Natural killer cell (primary cell): ENCODE measurements around the gene CCR5AS.

Experiments
- ATAC-seq, 3 donors: fragments of 150-1000 bp in 2 of 3; fragments of 200-7000 bp in 1 of 3; cut with Tn5 transposase; 1 replicate in 1 of 3; 2 replicates in 2 of 3; pipeline ENCODE4 v1.10.0; 2021; ENCODE audit warnings: mild to moderate bottlenecking in 2 of 3, moderate library complexity in 2 of 3
- DNase-seq, 2 donors: peaks; one replicate each; pipeline versions ENCODE4 v3.0.0 to v3.0.0-alpha.2; 2013 to 2021; ENCODE audit warnings: mixed read lengths in 1 of 2
- H3K27ac ChIP-seq: one replicate; pipeline ENCODE4 v1.5.1; 2013; ENCODE audit warnings: mild to moderate bottlenecking, low read length
- H3K27me3 ChIP-seq: one replicate; pipeline ENCODE4 v1.6.1; 2013; ENCODE audit warnings: low read length; ENCODE audit not compliant: control insufficient read depth, insufficient read depth
- H3K36me3 ChIP-seq: one replicate; pipeline ENCODE4 v1.6.1; 2013; ENCODE audit warnings: low read length; ENCODE audit not compliant: control insufficient read depth, insufficient read depth
- H3K4me1 ChIP-seq: one replicate; pipeline ENCODE4 v1.6.1; 2013; ENCODE audit warnings: low read length; ENCODE audit not compliant: control insufficient read depth, insufficient read depth
- H3K4me3 ChIP-seq: one replicate; pipeline ENCODE4 v1.5.1; 2013; ENCODE audit warnings: low read length
- H3K9me3 ChIP-seq: one replicate; pipeline ENCODE4 v1.6.1; 2013; ENCODE audit warnings: low read length; ENCODE audit not compliant: control insufficient read depth, insufficient read depth
- H3K27ac Mint-ChIP-seq, 2 donors: one replicate each; pipeline ENCODE4 v1.8.0; 2022; ENCODE audit warnings: mild to moderate bottlenecking in 2 of 2, mixed read lengths in 2 of 2, moderate library complexity in 1 of 2
- H3K27me3 Mint-ChIP-seq, 2 donors: one replicate each; pipeline ENCODE4 v1.8.0; 2022; ENCODE audit warnings: low read depth in 2 of 2, mixed read lengths in 2 of 2
- H3K36me3 Mint-ChIP-seq: one replicate; pipeline ENCODE4 v1.8.0; 2022; ENCODE audit warnings: mixed read lengths
- H3K4me1 Mint-ChIP-seq, 2 donors: one replicate each; pipeline ENCODE4 v1.8.0; 2022; ENCODE audit warnings: mixed read lengths in 2 of 2
- H3K4me3 Mint-ChIP-seq: one replicate; pipeline ENCODE4 v1.8.0; 2022; ENCODE audit warnings: mild to moderate bottlenecking, moderate library complexity, mixed read lengths
- H3K9me3 Mint-ChIP-seq, 2 donors: one replicate each; pipeline ENCODE4 v1.8.0; 2022; ENCODE audit warnings: mixed read lengths in 2 of 2
- CTCF ChIP-seq: fragments of 200-600 bp; IDR thresholded peaks from one replicate; pipeline ENCODE4 v1.8.0; 2022; ENCODE audit warnings: antibody characterized with exemption
- WGBS: methylation state at CpG from one replicate; pipeline ENCODE4 v1.1.7; 2013; ENCODE audit warnings: missing lambda C conversion rate; ENCODE audit not compliant: insufficient coverage; 5-methylcytosine and 5-hydroxymethylcytosine counted together
- intact Hi-C: fragments of 100-400 bp; cut with micrococcal nuclease; formaldehyde crosslinking; loops from one replicate; pipeline ENCODE4 v1.14.2; 2022

Gene CCR5AS

GRCh38 chr3:46454606-46455005 lies 47.7 kb upstream of the CCR5AS start:
- DNase-seq (no peak), ATAC-seq (no peak)
- Mint-ChIP-seq H3K36me3 (no peaks in the 10 kb centered on the region), H3K27me3 (peaks cover 18 to 26% of the 10 kb centered on the region in 2 donors), H3K4me3 (no peak overlapping the region), H3K9me3 (no peaks in the 10 kb centered on the region), H3K4me1 (no peaks in the 10 kb centered on the region), H3K27ac (no peak overlapping the region)
- Histone ChIP-seq H3K9me3 (no peaks in the 10 kb centered on the region), H3K27ac (no peak overlapping the region), H3K4me3 (no peak overlapping the region), H3K27me3 (no peaks in the 10 kb centered on the region), H3K4me1 (no peaks in the 10 kb centered on the region), H3K36me3 (no peaks in the 10 kb centered on the region)
- intact Hi-C loops = no loop called here
- no peak for TF ChIP-seq CTCF
- WGBS = 86% methylated on average over 7 of the region's 7 CpGs

GRCh38 chr3:46454209-46454595 lies 47.3 kb upstream of the CCR5AS start:
- ATAC-seq (no peak), DNase-seq (no peak)
- no peak overlapping the region for H3K4me3 Mint-ChIP-seq
- Histone ChIP-seq H3K4me1 (no peaks in the 10 kb centered on the region), H3K27me3 (no peaks in the 10 kb centered on the region), H3K4me3 (no peak overlapping the region), H3K36me3 (no peaks in the 10 kb centered on the region), H3K27ac (no peak overlapping the region), H3K9me3 (no peaks in the 10 kb centered on the region)
- H3K4me1 Mint-ChIP-seq = no peaks in the 10 kb centered on the region
- H3K27me3 Mint-ChIP-seq = peaks cover 14 to 22% of the 10 kb centered on the region in 2 donors
- intact Hi-C loops = no loop called here
- 42% methylated on average over 3 of the region's 3 CpGs for WGBS
- TF ChIP-seq CTCF = no peak
- H3K36me3 Mint-ChIP-seq = no peaks in the 10 kb centered on the region
- H3K9me3 Mint-ChIP-seq = no peaks in the 10 kb centered on the region
- no peak overlapping the region for H3K27ac Mint-ChIP-seq

- Histone ChIP-seq H3K27me3 (no peaks in the 10 kb centered on the region), H3K9me3 (no peaks in the 10 kb centered on the region), H3K36me3 (no peaks in the 10 kb centered on the region), H3K4me3 (no peak overlapping the region), H3K27ac (no peak overlapping the region), H3K4me1 (no peaks in the 10 kb centered on the region)
- H3K4me3 Mint-ChIP-seq = no peak overlapping the region
- H3K9me3 Mint-ChIP-seq = no peaks in the 10 kb centered on the region
- no peak for TF ChIP-seq CTCF
- no peak overlapping the region for H3K27ac Mint-ChIP-seq
- no peak for DNase-seq
- intact Hi-C loops = no loop called here
- H3K4me1 Mint-ChIP-seq = no peaks in the 10 kb centered on the region
- H3K36me3 Mint-ChIP-seq = no peaks in the 10 kb centered on the region
- ATAC-seq = no peak
- peaks cover 13 to 22% of the 10 kb centered on the region in 2 donors for H3K27me3 Mint-ChIP-seq
- 82% methylated on average over 5 of the region's 7 CpGs for WGBS
These were observed 46.8 kb upstream of the CCR5AS start for GRCh38 chr3:46453526-46454208.
